MM.1S (cell line): ENCODE results near the gene CNTN1.

ENCODE experiments used
- CTCF ChIP-seq: fragments of 300-600 bp; sonication (generic); IDR thresholded peaks from 2 replicates; pipeline ENCODE4 v1.5.1; 2016; ENCODE audit warnings: antibody characterized with exemption, low read length, mixed read lengths
- EZH2phosphoT487 ChIP-seq: fragments of 300-600 bp; sonication (generic); IDR thresholded peaks from 2 replicates; pipeline ENCODE4 v1.6.1; 2018; ENCODE audit warnings: antibody characterized with exemption, low read length

GRCh38 chr12:41096797-41097196, 404.6 kb downstream of the CNTN1 start:
- TF ChIP-seq CTCF (no peak), EZH2phosphoT487 (no peak)
